ENCODE results near the gene HEXIM2.
A peak's percentile ranks its signal among the peaks of the same experiment; 100 is the strongest.

Gene HEXIM2

DNA sequence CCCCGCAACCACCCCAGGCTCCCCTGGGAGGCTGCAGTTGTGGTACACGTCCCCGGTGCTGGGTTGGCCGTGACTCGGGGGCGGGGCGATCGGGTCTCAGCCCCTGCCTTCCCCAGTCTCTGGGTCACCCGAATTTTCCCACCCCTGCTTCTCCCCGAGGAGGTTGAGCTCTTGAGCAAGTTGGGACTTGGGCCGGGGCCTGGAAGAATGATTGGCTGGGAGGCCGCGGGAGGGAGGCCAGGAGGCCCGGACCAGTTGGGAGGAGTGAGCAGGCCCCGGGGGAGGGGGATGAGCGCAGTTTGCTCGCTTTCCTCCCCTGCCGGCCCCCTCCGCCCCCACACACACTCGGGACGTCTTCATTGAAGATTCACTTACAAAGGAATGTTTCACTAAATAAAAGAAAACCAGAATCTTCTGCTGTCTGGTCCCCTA, 17.9 kb upstream of the HEXIM2 start:
- no peak for DNase-seq (ENCODE audit: low read depth in 2 of 2)

DNA sequence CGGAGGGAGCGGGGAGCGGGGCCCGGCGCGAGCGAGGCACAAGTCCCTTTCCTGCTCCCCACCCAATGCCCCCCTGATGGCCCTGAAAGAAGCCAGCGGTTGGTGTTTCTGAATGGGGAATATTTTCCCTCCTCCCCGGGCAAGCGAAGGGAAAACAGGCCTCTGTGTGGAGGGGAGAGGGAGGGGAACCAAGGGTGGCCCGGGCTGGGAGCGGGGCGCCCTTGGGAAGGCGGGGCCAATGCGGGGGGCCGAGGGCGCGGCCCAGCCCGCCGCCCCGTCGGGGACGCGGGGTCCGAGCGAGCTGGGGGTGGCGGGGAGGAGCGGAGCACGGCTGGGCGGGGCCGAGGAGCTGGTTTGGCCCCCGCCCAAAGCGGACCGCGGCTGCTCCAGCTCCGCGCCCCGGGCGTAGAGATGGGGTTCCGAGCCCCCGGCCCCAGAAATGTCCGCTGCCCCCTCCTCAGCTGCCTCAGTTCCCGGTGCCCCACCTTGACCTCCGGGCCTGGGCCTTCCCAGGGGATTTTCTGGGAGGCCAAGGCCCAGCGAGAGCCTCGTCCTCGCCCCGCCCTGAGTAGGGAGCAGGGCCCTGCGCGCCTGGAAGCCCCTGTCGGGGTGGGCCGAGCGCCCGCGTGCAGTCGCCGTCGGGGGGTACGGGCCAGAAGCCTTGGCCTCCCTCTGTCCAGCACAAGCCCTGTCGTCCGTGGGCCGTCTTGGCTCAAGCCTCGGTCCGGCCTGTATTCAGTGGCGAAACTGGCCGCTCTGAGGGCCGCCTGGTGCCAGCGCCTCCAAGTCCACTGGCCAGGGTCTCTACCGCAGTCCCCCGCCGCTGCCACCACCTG, 17.3 kb upstream of the HEXIM2 start:
- no peak for DNase-seq (ENCODE audit: low read depth in 2 of 2)

DNA sequence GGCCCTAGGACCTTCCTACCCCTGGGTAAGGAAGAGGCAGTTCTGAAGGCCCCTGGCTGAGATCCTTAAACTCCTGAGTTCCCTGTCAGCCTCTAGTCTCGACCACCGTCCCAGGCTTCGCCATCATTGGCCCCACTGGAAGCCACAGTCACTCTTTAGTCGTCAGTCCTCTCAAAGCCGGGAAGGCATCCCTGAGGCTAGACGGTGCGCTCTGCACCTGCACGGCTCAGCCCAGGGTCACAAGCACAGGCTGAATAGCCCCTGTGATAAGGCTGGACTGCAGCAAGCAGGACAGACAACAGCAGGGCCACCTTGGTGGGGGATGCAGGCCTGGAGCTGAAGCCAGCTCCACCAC, 16.7 kb upstream of the HEXIM2 start:
- no peak for DNase-seq (ENCODE audit: low read depth in 2 of 2)

DNA sequence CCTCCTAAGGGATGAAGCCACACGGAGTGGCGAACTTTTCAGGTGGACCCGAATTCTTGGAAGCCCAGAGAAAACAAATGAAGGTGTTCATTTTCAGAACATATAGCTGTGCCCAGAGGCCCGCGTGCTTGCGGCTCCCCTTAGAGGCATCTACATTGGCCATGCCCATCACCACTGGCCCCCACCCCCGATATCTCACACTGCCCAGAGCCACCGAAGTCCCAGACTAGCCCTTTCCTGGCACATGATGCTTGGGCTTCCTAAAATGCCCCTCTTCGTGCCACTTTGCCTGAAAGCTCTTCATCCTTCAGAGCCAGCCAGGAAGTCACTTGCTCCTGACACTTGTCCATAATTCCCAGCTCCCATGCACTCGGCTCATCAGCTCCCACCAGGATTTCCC, 15.5 kb upstream of the HEXIM2 start:
- DNase-seq (ENCODE audit: low read depth in 2 of 2): no peak

DNA sequence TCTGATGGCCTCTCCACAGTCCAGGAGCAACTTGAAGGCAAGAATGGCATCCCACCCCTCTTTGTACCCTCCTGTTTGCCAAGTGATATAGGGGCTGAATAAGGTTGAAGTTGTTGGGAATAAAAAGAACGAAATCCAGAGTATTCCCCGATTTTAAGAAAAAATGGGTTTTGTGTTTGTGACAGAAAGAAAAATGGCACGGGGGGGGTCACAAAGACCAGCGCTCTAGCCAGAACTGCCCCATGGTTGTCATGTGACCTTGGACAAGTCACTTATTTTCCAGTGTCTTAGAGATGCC, 15.1 kb upstream of the HEXIM2 start:
- no peak for DNase-seq (ENCODE audit: low read depth in 2 of 2)

DNA sequence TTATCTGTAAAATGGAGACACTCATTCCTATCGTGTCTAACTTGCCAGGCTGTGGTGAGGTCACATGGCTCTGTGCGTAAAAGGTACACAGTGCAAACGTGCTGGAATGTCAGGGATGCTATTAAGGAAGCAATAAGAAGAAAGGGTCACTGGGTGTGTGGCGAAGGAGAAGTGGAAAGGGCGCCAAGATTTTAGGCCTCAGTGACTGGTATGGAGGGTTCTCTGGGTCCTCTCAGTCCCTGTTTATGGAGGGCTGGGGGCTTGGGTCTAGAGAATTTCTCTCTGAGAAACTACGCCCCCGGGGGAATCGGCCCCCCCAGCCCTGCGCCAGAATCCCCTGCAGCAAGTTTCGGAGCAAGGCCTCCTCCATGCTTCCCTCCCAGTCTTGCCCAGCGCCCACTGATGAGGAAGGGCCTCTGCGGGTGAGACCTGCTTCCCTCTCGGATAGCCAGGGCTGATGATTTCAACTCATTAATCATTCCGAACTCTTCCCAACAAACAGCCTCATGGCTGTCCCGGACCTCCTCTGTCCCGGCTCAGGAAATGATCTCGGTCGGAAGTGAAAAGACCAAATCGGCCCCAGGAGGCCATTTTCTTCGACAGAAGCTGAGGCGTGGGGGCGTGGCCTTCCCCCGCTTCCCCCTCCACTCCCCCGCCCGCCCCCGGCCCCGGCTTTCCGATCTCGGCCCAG, 14.6 kb upstream of the HEXIM2 start:
- no peak for DNase-seq (ENCODE audit: low read depth in 2 of 2)

DNA sequence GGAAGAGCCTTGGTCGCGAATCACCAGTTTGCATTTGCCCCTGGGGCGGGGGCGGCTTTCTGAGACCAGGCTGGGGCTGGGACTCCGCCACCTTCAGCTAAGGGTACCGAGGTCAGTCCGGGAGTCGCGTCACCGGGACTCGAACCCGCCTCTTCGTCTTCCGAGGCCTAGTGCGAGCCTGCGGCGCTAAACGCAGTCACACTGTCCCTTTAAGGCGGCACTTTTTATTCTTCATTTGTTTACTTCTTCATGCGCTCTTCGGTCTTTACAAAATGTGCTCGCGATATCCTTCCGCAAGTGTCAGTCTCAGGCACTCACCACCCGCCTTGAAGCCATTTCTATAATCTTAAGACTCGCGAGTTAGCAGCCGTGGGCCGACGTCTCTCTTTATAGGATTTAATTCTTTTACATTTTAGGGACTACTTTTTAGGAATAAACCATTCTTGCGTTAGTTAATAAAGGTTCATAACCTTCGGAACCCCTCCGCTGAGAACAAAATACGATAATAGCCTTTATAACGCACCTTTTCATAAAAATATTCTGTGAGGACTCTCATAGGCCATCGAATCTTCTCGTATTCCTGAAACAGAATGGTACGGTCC, 14.0 kb upstream of the HEXIM2 start:
- DNase-seq (ENCODE audit: low read depth in 2 of 2): peak; percentile 61 to 72

DNA sequence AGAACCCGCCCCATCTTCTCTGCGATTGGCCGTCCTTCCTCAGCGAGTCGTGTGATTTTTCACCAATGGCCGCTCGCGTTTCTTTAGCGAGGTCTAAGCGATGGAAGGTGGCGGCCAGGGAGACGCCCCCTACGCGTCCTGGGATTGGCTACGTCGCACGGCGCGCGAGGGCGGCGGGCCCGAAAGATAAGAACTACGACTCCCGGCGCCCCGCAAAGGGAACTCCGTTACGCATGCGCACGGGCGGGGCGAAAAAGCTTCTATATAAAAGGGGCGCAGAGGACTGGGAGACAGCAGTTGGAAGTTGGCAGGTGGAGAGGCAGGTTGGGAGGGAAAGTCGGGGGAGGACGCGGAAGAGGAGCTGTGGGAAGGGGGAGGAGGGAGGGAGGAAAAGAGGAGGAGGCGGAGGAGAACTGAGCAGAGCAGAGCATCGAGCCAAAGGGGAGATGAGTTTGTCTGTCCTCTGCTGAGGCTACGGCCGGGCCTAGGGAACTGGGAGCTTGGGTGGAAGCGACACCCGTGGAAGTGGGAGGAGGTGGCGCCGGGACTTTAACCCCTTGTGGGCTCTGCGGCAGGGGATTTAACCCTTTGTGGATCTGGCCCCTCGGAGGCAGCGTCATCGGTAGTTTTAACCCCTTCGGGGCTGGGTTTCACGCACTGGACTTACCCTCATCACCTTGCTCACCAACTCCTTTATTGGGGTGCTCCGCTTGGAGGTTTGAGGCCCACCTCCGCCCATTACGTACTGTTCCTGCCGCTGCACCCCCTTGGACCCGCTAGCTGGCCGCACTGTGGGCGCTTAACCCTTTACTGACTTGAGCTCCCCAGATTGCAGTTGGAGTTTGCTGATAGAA, 13.3 kb upstream of the HEXIM2 start, which contains the start of gene HEXIM1:
Gene HEXIM1 (plus strand): TSS at position 293 of the 854 bp plus-strand sequence. CDS start 716 bp downstream, outside the sequence.
- DNase-seq (ENCODE audit: low read depth in 2 of 2): peak; percentile 96 to 99

DNA sequence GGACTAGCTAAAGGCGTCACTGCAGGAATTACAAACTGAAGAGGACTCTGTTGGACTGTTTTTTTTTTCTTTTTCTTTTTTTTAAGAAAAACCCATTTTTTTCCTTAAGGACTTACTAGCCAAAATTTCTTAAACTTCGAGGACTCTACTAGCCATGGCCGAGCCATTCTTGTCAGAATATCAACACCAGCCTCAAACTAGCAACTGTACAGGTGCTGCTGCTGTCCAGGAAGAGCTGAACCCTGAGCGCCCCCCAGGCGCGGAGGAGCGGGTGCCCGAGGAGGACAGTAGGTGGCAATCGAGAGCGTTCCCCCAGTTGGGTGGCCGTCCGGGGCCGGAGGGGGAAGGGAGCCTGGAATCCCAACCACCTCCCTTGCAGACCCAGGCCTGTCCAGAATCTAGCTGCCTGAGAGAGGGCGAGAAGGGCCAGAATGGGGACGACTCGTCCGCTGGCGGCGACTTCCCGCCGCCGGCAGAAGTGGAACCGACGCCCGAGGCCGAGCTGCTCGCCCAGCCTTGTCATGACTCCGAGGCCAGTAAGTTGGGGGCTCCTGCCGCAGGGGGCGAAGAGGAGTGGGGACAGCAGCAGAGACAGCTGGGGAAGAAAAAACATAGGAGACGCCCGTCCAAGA, 12.5 kb upstream of the HEXIM2 start:
- DNase-seq (ENCODE audit: low read depth in 2 of 2): peak; percentile 44 to 68

DNA sequence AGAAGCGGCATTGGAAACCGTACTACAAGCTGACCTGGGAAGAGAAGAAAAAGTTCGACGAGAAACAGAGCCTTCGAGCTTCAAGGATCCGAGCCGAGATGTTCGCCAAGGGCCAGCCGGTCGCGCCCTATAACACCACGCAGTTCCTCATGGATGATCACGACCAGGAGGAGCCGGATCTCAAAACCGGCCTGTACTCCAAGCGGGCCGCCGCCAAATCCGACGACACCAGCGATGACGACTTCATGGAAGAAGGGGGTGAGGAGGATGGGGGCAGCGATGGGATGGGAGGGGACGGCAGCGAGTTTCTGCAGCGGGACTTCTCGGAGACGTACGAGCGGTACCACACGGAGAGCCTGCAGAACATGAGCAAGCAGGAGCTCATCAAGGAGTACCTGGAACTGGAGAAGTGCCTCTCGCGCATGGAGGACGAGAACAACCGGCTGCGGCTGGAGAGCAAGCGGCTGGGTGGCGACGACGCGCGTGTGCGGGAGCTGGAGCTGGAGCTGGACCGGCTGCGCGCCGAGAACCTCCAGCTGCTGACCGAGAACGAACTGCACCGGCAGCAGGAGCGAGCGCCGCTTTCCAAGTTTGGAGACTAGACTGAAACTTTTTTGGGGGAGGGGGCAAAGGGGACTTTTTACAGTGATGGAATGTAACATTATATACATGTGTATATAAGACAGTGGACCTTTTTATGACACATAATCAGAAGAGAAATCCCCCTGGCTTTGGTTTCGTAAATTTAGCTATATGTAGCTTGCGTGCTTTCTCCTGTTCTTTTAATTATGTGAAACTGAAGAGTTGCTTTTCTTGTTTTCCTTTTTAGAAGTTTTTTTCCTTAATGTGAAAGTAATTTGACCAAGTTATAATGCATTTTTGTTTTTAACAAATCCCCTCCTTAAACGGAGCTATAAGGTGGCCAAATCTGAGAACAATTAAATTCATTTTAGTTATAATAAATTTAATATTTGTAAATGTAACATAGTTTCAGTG, 11.7 kb upstream of the HEXIM2 start:
- DNase-seq (ENCODE audit: low read depth in 2 of 2): no peak

DNA sequence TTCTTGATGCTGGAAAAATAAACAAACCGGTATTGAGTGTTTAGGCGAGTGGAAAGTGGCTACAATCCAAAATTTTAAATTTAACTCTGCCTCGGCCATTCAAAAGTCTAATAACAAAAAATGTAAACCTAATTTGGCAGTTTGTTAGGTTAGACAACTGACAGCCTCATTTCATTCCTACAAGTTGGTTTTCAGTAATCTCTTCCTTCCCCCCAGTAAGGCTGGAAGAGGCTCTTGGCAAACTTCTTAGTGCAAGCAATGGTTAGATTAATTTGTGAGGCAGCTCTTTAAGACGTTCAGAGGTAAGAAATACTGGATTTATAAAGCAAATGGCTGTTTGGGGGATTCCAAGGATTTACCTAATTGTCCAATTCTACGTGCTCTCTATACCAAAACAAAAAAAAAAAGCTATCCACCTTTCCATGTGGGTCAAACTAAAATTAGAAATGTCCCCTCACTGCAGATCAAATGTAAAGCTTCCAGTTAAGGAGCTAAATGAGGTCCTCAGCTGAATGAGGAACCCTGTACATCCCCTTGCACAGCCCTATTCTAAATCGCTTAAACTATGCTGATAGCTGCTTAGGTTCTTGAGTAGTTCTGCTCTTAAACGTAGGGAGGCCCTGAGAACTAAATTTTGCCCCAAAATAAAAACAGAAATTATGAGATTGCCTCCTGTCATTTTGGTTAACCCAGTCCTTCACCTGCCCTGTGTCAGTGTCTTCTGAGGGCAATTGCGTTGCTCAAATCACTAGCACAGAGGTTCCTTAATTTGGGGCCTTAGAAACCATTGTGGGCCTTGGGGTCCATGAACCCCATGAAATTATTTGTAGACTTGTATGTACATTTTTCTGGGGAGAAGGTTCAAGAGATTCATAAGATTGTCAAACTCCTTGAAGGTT, 10.5 kb upstream of the HEXIM2 start:
- no peak for DNase-seq (ENCODE audit: low read depth in 2 of 2)

DNA sequence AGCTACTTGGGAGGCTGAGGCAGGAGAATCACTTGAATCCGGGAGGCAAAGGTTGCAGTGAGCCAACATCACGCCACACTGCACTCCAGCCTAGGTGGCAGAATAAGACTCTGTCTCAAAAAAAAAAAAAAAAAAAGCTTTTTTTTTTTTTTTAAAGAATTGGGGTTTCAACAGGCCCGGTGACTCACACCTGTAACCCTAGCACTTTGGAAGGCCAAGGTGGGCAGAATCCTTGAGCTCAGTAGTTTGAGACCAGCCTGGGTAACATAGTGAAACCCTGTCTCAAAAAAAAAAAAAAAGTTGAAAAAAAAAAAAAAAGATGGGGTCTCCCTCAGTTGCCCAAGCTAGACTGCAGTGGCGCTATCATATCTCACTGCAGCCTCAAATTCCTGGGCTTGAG, 6.6 kb upstream of the HEXIM2 start:
- DNase-seq (ENCODE audit: low read depth in 2 of 2): no peak

DNA sequence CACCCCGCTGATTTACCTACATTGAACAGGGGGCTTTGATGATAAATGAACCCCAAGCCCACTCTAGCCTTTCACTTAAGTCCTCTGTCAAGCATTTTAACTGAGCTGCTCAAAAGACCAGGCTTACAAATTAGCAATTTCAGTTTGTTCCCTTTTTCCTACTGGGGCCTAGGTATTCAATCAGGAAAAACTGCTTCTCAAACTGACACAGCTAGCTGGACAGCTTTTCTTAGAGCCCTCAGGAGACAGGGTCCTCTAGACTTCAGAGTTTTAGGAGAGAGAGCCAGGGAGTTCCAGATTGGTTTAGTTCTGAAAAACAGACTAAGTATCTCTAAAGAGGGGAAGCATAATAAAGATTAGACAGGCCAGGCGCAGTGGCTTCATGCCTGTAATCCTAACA, 6.2 kb upstream of the HEXIM2 start:
- DNase-seq (ENCODE audit: low read depth in 2 of 2): no peak

DNA sequence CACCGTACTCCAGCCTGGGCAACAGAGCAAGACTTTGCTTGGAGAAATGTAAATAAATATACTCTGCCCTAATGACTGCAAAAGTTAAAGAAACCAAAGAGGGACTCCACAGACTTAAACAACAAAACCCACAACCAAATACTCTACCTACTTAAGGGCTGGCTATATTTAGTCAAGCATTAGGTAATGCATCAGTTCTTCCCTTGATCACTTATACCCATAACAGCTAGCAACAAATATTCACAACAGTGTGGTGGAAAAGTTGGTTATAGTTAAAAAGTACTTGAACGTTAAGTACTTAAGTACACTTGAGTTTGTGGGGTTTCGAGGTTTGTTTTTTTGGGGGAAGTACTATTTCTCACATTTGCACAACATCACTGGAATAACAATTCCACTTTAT, 5.4 kb upstream of the HEXIM2 start:
- no peak for DNase-seq (ENCODE audit: low read depth in 2 of 2)

DNA sequence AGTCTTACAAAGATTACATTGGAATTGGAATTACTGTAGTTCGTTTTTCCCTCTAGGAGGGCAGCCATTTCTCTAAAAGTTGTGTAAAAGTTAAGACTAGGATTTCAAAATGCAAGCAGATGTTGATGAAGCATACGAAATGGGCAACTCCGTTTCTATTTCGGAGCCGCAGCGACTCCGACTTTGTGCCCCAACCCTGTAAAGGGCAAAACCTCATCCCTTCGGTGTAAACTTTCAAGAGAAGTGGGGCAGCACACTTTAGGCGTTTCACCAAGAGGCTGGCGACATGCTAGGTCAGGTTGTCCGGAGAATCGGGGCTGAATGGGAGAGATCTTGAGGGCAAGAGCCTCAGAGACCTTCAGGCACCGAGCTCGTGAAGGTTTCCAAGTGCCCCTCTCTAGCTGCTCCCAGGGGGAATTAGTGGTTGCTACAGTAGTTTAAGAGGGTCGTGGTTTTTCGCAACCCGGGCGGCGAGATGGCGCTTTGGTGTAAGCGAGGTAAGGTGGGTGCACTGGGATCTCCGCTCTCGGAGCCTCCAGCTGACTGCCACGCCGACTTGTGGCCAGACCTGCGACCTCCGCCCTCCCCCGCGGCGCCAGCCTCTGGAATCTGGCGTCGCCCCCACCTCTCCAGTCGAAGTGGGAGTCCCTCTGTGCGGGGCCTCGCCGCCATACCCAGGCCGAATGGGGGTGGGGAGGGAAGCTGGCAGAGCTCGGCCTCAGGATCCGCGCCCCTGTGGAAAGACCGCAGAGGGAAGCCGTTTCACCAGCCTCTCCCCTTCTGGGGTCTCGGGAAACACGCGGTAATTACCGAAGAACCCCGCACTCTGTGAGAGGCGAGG, 1.0 kb upstream of the HEXIM2 start:
- DNase-seq (ENCODE audit: low read depth in 2 of 2): peak; percentile 48 to 56

DNA sequence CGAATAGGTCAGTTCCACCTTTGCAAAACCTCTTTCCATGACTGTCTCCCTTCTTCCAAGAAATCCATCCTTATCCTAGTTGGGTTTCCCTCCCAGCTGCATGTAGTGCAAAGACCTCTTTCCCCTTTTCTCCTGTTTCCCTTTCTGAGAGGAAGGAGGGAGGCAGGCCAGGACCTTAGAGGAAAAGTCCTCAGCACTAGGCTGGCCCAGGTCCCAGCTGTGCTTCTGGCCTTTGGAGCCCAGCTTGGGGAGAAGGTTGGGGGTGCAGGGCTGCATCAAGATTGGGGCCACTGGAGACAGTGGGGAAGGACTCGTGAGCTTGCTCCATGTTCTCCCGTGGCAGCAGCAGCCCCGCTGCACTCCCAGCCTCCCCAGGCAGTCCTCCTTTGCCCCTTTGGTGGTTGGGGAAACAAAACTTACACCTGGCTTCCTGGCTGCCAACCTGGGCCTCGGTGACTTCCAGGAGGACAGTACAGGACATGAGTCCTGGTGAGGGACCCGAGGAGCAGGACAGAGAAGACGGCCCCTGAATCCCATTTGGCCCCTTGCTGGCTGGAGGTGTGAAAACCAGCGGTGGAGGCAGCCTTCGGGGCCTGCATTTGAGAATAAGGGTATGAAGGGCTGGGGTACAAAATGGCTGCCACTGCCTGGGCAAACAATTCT, 481 bp downstream of the HEXIM2 start:
- no peak for DNase-seq (ENCODE audit: low read depth in 2 of 2)

DNA sequence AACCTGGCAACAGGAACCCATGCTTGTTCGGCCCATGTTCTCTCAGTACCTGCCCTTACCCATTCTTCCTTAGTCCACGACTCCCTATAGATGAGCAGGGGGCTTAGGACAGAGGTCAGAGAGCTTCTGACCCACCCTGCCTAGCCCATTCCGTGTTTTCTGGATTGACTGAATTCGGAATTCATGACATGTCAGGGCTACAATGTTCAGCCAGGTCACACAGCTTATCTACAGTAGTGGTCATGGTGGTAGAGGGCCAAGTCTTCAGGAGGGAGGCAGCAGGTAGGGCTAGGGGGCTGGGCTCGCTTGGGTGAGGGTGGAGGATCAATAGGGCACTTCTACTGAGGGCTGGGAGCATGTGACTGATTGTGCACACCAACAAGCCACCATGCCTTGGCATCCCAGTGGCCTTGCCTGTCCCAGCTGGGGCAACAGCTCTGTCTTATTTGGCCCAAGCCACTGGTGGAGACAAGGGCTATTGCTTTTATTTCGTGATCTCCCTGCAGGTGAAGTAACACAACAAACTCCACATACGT, 3.1 kb downstream of the HEXIM2 start:
- no peak for DNase-seq (ENCODE audit: low read depth in 2 of 2)

All from stimulated activated CD4-positive, alpha-beta T cell treated with anti-CD3 and anti-CD28 coated beads, Interleukin-1b, Interleukin-23, amount 100 ng/mL, for 4 hours (primary cell).